Fibroblast of skin of back (primary cell): ENCODE results near the gene CCDC136.

ENCODE experiments used
- DNase-seq: peaks from one replicate; pipeline ENCODE4 v3.0.0-alpha.2; 2013

The CCDC136 gene

DNA sequence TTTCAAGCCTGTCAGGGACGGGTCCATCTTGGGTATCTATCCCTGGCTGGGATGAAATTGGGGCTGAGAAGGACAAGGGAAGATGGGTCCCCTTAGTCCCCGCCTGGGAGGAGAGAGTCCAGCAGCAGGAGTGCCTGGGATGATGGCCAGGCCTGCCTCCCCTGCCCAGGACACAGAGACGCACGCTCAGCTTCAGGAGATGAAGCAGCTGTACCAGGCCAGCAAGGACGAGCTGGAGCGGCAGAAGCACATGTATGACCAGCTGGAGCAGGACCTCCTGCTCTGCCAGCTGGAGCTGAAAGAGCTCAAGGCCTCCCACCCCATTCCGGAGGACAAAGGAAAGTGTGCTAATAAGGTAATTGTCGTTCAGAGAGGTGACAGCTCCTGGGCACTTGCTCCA lies 15.4 kb downstream of the CCDC136 start:
- no peak for DNase-seq

DNA sequence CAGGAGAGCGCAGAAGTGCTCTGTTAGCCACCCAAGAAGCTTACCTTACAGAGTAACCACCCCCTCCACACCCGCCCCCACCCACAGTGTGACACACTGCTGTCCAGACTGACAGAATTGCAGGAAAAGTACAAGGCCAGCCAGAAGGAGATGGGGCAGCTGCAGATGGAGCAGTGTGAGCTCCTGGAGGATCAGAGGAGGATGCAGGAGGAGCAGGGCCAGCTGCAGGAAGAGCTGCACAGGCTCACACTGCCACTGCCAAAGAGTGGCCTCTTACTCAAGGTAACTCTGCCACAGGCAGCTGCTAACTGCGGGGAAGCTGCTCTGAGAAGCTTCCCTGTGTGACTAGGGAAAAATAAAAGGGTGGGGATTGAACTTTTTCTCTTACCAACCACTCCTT lies 17.6 kb downstream of the CCDC136 start:
- no peak for DNase-seq

DNA sequence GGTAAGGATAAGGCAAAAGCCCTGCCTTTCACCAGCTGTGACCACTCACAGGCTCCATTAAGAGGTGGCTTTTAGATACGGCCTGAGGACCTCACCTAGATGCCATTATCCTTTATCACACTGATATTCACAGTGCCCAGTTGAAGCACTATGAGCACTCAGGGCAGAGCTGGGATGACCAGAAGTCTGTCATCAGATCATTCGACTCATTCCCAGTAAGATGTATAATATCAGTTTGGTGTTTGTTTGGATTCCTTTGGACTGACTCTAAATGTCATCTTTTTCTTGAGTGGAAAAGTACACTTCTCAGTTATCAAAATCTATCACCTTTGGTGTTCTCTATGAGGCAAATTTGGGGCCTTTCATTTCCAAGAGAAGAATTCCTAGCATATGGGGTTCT lies 18.7 kb downstream of the CCDC136 start:
- DNase-seq, result no peak

DNA sequence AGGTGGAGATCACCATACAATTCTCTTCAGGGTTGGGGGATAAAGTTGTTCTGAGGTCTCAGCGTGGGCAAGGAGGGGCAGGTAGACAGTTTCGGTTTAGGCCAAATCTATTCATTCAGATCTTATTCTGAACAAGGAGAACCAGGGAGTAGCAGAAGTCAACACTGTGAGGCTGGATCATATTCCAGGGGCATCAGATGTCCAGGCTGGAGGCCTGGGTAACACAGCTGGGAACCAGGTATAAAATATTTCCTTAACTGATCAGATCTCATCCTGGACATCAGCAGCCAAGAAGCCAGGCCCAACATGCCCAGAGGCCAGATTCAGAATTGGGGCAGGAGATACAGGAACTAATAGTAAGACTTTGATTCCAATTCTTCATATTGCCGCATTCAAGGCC lies 19.2 kb downstream of the CCDC136 start:
- DNase-seq, result no peak

DNA sequence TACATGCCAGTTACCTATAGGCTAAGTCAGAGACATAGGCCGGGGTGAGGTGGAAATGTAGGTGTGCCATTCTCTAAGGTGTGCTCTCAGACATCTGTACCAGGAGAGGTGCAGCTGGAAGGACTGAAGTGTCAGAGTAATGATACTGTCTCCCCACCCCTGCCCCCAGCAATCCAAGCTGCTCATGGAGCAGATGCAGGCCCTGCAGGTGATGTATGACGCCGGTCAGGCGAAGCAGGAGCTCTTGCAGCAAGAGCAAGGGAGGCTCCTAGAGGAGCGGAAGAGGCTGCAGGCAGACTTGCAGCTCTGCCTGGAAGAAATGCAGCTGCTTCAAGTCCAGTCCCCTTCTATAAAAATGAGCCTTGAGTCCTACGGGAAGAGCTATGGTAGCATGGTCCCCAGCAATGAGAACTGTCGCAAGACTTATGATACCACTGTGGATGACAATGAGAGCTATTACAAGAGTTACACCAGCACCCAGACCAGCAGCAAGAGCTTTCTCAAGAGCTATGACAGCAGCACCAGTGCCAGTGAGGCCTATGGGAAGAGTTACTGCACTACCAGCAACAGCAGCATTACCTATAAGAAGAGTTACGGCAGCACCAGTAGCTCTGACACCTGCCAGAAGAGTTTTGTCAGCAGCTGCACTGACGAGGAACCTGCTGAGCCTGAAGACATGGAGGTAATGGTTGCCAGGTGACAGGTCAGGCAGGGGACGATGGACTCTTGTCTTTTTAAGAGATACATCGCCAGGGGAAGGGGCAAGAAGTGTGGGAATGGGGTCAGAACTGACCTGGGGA lies 20.1 kb downstream of the CCDC136 start:
- DNase-seq, result no peak

DNA sequence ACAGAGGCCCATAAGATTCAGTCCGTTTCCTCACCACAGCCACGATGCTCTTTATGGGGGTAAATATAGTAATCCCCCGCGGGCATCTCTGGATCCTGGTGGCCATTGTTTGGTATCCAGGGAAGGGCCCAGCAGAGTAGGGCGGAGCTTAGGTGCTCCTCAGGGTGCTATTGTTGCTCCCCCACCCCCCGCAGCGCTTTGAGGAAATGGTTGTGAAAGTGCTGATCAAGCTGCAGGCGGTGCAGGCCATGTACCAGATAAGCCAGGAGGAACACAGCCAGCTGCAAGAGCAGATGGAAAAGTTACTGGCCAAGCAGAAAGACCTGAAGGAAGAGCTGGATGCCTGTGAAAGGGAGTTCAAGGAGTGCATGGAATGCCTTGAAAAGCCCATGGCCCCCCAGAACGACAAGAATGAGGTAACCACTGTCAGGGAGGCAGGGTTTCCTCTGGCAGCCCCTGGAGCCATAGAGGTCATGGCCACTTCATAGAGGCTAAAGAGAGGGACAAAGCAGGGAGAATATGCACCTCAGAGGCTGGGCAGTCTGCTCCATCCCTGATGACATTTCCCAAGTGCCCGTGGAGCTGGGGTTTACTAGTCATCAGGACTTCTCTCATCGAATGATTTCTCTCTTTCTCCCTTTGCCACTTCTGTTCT lies 20.9 kb downstream of the CCDC136 start:
- DNase-seq, result no peak

DNA sequence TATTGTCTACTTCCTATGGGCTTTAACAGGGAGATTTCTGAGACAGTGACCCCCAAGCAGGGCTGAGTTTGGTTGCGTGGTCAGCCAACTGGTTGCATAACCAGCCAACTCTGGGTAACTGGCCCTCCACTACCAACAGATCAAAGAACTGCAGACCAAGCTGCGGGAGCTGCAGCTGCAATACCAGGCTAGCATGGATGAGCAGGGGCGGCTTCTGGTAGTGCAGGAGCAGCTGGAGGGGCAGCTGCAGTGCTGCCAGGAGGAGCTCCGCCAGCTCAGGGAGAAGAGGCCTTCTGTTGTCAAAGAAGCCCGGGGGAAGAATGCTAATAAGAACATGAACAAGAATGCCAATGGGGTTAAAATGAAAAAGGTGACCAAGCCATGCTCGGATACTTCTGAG lies 22.7 kb downstream of the CCDC136 start:
- no peak for DNase-seq

DNA sequence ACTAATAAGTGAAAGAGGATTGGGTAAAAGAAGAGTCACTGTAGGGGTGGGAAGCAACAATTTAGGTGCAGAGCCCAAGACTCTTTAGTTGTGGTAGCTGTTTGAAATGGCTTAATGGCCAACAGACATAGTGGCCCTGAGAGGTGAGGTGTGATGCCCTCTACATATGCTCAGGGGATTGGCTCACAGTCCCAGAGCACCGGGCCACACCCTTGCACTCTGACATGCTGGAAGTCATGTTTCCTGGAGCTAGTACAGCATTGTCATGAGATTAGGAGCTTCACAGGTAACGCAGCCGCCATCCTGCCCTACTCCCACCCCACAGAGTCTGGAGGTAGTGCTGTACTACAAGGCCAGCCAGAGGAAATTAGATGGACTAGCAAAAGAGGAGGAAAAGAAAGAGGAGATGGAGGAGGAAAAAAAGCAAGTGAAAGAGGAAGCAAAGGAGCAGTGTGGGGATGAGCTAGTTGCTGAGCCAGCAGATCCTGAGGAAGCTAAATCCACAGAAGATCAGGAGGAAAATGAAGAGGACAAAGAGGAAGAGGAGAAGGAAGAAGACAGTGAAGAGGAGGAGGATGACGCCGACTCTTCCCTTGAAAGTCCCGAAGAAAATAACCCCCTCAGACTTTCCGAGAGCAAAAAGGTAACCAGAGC lies 23.6 kb downstream of the CCDC136 start:
- DNase-seq, result no peak

DNA sequence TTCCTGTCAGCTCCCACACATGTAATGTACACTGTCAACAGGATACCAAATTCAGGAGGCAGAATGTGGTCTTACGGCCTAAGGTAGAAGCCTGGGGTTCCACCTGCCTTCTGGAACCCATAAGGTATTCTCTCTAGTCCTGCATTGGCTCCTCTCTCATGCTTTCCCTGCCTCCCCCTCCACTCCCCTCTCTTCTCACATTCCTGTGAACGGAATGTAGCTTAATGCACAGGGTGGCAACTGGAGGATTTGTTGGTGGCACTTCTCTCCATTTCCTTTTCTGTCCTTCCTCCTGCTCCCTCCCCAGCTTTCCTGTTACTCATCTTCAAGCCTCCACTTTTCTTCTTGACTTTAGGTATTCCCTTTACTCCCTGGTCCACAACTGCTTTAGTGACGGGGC lies 26.9 kb downstream of the CCDC136 start:
- DNase-seq, result no peak

DNA sequence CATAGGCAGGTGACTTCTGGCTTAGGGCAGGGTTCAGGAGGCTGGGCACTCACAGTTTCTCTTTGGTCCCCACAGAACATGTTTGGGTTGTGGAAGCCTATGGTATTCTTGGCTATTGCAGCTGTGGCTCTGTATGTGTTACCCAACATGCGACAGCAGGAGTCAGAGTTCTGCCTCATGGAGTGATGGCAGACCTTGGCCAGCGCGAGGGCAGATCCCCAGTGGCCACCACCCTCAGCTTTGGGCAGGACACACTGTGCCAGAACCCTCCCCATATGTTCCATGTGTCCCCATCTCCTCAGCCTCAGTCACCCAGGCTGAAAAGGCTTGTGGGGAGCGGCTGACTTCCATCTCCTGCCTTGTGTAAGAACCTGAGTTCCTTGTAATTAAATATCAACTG lies 30.0 kb downstream of the CCDC136 start:
- no peak for DNase-seq

DNA sequence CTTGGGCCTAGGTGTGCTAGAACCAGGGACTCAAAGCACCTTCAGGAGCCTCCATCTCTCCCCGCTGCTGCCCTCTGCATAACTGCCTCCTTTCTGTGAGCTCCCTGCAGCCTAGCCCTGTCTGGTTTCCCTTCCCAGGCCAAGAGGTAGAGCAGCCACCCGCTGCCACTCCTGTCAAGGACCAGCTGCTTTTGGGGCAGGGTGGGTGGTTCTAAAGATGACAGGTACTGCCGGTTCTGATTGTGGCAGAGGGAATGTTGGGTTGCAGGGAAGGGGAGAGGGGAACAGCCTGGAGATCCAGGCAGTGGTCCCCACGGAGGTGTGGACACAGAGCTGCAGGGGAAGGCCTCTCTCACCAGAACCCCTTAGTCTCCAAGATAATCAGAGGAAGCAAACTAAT lies 34.7 kb downstream of the CCDC136 start:
- DNase-seq, result no peak

DNA sequence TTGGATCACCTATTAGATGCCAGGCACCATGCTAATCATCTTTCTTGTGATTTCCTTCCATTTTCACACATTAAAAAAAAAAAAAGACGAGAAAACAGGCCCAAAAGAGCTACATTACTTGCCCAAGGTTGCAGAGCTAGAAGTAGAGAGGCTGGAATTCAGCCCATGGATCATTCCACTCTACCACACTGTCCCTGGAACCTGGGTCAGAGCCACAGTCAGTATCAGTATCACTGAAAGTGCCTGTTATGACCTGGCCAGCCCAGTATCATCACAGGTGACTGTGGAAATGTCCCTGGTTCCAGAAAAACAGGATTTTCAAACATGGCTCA lies 35.1 kb downstream of the CCDC136 start:
- DNase-seq, result no peak

DNA sequence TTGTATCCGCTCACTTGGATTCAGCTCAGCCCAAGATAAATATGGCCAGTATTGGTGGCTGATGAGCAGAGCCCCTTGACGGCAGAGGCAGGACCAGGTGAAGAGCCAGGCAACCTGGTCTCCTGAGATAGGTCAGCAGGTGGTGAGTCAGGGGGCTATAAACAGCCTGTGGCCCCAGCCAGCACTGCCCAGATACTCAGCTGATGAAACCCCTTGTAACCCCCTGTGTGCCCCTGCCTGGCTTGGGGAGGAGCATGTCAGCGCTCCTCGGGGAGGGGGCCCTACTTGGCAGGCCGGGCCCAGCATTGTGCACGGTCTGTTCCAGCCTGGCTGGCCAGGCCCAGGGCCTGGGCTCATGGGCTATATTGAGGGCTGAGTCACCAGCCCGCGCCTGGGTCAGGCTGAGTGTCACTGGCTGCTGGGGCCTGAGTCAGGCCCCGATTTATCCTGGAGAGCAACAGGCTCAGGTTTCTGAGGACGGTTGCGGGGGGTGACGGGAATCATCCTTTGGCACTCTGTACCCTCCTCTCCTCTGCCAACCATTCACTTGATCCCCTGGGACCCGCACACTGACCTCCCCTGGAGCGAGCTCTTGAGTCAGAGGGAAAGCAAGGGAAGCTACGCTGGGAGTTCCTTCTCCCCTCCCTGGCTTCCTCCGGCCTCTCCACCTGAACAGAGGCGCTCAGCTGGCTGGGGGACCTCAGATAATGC lies 35.6 kb downstream of the CCDC136 start:
- DNase-seq, result peak; percentile 95

DNA sequence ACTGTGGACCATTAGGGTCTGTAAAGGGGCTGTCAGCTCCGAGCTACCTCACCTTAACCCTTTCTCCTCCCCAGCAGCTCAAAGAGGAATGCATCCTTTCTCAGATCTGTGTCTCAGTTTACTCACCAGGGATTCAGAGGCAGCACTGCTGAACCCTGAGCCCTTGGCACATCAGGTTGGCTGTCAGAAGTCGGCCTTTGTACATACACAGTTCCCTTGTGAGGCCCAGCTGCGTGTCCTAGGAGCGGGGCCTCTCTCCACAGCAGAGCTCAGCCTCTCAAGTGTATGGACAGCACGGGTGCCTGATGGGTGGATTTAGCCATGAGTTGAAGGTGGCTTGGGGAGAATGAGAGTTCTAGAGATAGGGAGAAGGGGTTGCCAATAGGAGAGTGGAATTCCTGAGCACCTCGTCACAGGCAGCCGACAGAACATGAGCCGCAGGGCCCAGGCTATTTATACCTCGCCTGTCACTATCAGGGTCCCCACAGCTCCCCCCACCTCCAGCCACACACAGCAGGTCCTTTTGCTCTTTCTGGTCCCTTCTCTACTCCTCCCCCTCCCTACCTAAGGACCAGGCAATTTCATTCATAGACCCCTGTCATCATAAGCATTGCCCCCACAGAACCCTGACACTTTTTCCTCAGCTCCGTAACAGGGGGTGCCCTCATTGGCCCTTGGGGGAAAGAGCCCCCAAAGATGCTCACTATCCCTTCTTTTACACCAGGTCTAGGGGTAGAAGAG lies 36.4 kb downstream of the CCDC136 start:
- peak; percentile 92 for DNase-seq

DNA sequence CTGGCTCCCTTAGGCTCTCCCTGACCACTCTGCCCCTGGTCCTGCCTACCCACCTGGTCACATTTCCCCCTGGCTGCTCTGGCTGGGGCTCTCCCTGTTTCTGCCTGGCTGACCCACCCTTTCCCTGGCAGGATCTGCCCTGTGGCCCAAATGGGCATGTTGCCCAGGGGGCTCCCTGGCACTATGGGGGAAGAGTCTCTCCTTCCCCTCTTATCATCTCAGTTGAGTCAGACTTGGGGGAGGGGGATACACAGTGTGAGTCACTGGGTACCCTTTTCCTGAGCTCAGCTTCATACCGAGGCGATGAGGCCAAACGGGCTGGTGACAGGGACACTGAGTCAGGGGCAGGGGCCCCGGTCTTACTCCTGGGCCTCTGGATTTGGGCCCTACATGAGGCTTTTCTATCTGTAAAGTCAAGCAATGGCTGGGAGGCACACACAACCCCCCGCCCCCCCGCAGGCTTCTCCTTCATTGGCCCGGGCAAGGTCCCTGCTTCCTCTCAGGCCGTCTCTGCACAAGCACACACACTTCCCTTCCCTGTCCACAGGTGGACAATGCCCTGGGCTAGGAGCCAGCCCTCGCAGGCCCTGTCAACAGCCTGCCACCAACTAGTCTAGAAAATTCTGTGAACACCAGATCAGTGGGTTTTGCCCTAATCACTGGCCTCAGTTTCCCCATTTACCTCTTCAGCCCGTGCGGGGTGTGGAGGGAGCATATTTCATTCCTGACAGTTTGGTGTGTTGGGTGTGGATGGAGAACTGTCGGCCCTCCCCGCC lies 37.8 kb downstream of the CCDC136 start:
- peak; percentile 92 for DNase-seq

DNA sequence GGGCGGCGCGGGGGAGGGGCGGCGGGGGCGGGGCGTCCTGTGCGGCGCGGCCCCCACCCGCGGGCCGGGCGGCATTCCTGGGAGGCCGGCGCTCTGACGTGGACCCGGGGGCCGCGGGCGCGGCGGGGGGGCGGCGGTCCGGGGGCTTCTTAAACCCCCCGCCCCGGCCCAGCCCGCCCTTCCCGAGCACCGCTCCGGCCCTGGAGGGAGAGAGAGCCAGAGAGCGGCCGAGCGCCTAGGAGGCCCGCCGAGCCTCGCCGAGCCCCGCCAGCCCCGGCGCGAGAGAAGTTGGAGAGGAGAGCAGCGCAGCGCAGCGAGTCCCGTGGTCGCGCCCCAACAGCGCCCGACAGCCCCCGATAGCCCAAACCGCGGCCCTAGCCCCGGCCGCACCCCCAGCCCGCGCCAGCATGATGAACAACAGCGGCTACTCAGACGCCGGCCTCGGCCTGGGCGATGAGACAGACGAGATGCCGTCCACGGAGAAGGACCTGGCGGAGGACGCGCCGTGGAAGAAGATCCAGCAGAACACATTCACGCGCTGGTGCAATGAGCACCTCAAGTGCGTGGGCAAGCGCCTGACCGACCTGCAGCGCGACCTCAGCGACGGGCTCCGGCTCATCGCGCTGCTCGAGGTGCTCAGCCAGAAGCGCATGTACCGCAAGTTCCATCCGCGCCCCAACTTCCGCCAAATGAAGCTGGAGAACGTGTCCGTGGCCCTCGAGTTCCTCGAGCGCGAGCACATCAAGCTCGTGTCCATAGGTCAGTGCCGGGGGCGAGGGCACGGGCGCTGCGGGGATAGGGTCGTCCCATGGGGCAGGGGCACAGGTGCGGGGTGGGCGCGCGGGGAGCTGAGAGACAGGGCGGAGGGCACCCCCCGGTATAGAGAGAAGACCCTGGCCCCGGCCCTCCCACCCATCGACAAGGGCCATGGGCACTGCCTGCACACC lies 38.7 kb downstream of the CCDC136 start, which contains the start of gene FLNC:
FLNC (plus strand) TSS at position 176 of the 947 bp plus-strand sequence; CDS start at position 408, 232 bp downstream.
- peak; percentile 80 for DNase-seq

DNA sequence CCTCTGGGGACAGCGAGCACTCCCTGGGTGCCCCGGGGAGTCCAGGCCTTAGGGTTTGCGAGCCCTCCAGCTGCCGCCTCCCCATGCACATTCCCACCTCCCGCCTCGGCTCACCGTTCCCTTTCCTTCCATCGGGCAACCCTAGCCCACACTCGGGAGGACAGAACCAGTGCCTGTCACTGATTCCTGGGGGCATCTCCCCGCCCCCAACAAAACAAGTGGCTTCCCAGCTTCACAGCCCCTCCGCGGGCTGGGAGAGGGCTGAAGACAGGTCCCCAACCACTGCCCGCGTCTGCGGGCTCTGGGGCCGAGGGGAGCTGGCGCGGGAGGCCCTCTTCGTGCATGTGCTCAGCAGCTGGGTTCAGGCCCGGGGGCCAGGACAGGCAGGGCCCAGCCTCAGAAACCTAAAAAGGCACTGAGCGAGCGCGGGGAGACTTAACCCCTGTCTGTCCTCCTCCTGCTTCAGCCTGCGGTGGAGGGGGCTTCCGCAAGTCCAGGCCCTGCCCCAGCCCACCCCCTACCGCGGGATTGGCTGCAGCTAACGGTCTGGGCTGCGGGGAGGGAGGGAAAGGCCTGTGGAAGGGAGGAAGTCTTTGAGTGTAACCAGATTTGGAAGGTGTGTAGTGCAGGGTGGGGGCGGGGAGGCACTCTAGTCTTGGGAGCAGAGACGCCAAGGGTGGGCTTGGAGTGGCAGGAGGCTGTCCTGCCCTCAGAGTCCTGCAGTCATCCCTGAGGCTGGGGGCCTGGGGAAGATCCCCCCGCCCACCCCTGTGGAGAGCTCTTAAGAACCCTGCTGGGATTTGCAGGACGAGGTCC lies 39.6 kb downstream of the CCDC136 start:
- peak; percentile 77 for DNase-seq

DNA sequence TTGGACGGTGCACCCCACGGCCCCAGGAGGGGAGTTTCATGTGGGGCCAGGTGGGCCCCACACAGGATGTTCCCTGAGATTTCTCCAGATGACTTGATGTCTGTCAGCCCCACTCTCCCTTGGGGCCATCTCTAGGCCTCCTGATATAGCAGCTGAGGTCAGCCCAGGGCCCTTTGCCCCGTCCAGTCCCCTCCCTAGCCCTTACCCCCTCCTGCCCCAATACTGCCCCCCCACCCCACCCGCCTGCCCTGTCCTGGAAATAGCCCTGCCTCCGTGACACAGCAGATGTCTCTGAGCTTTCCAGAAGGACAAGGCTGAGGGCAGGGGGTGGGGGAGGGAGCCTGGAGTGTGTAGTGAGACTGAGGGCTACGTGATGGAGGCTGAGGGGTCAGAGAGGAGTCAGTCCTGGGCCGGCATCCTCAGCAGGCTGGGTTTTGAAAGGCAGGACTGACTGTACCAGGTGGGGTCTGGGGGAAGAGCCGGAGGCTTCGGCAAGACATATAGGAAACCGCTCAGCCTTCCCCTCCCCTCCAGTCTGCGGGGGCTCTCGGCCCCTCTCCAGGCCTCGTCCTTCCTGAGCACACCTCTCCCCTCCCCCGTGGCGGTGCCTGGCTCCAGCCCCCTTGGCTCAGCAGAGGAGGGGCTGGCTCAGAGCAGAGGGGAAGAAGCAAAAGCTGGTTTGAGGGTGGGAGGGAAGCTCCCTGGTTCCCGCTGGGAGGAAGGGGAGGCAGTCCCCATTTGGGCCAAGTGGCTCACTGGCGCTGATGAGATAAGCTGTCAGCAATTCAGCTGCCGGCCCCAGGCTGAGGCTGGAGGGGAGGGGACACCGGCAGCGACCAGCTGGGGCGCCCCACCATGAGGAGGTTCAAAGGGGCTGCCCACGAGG lies 40.5 kb downstream of the CCDC136 start:
- DNase-seq, result peak; percentile 64

DNA sequence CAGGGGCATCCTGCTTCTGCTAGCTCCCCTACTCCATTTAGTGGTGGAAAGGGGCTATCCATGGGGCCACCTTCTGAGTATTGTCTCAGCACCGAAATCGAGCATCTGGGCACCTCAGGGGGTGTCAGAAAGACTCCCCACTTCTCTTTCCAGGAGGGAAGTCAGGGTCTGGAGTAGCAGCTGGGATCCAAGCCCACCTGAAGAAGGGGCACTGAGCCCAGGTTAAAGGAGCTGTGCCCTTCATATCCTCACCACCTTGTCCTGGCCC lies 41.0 kb downstream of the CCDC136 start:
- no peak for DNase-seq
